A673 (cell line): ENCODE data around the gene GK2. TPM values are rescaled to one million over a fixed set of nuclear protein-coding genes. Genes with fewer than 3 reads are reported as not detected.

Experiments used
- BruUV-seq: library from RNA; stranded (reverse); fragments of 400-500 nt; replicated peaks from 2 replicates; lab custom pipeline; 2021; lab: Mats Ljungman, UMichigan
- CTCF ChIA-PET: fragments of 300-600 bp; sonication (Branson Sonifier 250); formaldehyde crosslinking; loops from one replicate; lab custom pipeline; 2022; ENCODE audit warnings: antibody characterized with exemption; lab: Charles Lee
- POLR2A ChIA-PET: fragments of 300-600 bp; sonication (Branson Sonifier 250); formaldehyde crosslinking; loops from one replicate; lab custom pipeline; 2022; ENCODE audit warnings: antibody characterized with exemption; ENCODE audit not compliant: low non-redundant PET; lab: Charles Lee
- DNase-seq: peaks from one replicate; pipeline ENCODE4 v3.0.0-alpha.2; 2015; ENCODE audit warnings: low spot score
- H3K27ac ChIP-seq: fragments of 200-600 bp; sonication (generic); 2 replicates; pipeline ENCODE4 v1.5.1; 2016; ENCODE audit warnings: mixed run types, low read depth, mild to moderate bottlenecking, mixed read lengths, antibody characterized with exemption, low read length; ENCODE audit not compliant: poor library complexity, severe bottlenecking
- H3K27me3 ChIP-seq: fragments of 200-600 bp; sonication (generic); replicated peaks from 2 replicates; pipeline ENCODE4 v1.6.1; 2017; ENCODE audit warnings: mixed run types, low read depth, mild to moderate bottlenecking, mixed read lengths, antibody characterized with exemption, low read length; ENCODE audit not compliant: insufficient read depth, poor library complexity
- H3K36me3 ChIP-seq: fragments of 200-600 bp; sonication (generic); 2 replicates; pipeline ENCODE4 v1.6.1; 2016; ENCODE audit warnings: mixed run types, mild to moderate bottlenecking, mixed read lengths, antibody characterized with exemption, low read length; ENCODE audit not compliant: insufficient read depth, poor library complexity, severe bottlenecking
- H3K4me1 ChIP-seq: fragments of 200-600 bp; sonication (generic); 2 replicates; pipeline ENCODE4 v1.6.1; 2017; ENCODE audit warnings: mixed run types, mild to moderate bottlenecking, mixed read lengths, antibody characterized with exemption, low read length; ENCODE audit not compliant: insufficient read depth, poor library complexity, severe bottlenecking
- H3K4me3 ChIP-seq: fragments of 200-600 bp; sonication (generic); 2 replicates; pipeline ENCODE4 v1.5.1; 2016; ENCODE audit warnings: low read depth, mixed run types, mild to moderate bottlenecking, mixed read lengths, low read length; ENCODE audit not compliant: poor library complexity, severe bottlenecking
- H3K9me3 ChIP-seq: fragments of 200-600 bp; sonication (generic); 2 replicates; pipeline ENCODE4 v1.6.1; 2016; ENCODE audit warnings: mixed run types, low read depth, mild to moderate bottlenecking, mixed read lengths, antibody characterized with exemption, low read length; ENCODE audit not compliant: poor library complexity, severe bottlenecking
- CTCF ChIP-seq: fragments of 300-800, 200-600 bp; sonication (generic); conservative IDR thresholded peaks from 2 replicates; pipeline ENCODE4 v1.5.1; 2017; ENCODE audit warnings: low read depth, mild to moderate bottlenecking, antibody characterized with exemption, low read length, moderate library complexity, mixed read lengths
- EZH2 ChIP-seq: fragments of 200-600 bp; sonication (generic); IDR thresholded peaks from 2 replicates; pipeline ENCODE4 v1.6.1; 2017; ENCODE audit warnings: borderline replicate concordance, low read depth, mild to moderate bottlenecking, mixed read lengths, antibody characterized with exemption, low read length; ENCODE audit not compliant: poor library complexity, severe bottlenecking
- intact Hi-C: fragments of 100-400 bp; cut with micrococcal nuclease; formaldehyde crosslinking; loops from one replicate; pipeline ENCODE4 v1.10.0; 2022; ENCODE audit not compliant: unreplicated experiment
- total RNA-seq: library from RNA; stranded (reverse); gene quantifications from 2 replicates; pipeline ENCODE4 v1.2.3, GENCODE V29; 2021

GK2 gene
- total RNA-seq, 1 experiment from 2014 or later, result not detected

- Histone ChIP-seq H3K4me3 (no peak overlapping the region), H3K27me3 (no peaks in the 10 kb centered on the region), H3K9me3 (no peaks in the 10 kb centered on the region), H3K4me1 (no peaks in the 10 kb centered on the region), H3K27ac (no peak overlapping the region), H3K36me3 (no peaks in the 10 kb centered on the region)
- ChIA-PET POLR2A (no interaction called here), CTCF (no interaction called here)
- DNase-seq, result no peak
- BruUV-seq, result no TSS peak
- TF ChIP-seq CTCF, result no peak
- TF ChIP-seq EZH2, result no peak
- intact Hi-C loops, result no loop called here
Observed at GRCh38 chr4:79399076-79399475, 9.0 kb downstream of the GK2 start.

DNA sequence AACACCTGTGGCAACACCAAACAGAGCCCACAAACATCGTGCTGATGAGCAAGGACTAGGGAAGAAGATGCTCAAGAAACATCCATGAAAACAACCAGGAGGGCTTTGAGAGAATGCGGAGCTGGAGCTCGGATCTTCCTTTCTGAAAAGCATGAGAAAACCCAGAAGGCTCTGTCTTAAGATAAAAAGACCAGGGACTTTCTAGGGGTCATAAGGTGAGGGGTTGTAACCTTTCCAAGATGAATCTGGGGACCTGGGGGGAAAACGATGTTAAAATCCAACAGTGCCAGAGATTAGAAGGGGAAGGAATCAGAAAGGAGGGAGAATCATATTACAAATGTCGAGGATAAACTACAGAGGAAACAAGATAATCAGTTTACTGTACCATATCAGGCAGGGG, 10.1 kb downstream of the GK2 start:
- intact Hi-C loops, result no loop called here
- H3K36me3 ChIP-seq, result no peaks in the 10 kb centered on the region
- DNase-seq, result no peak
- no peak overlapping the region for H3K4me3 ChIP-seq
- BruUV-seq, result no TSS peak
- TF ChIP-seq CTCF (no peak), EZH2 (no peak)
- ChIA-PET CTCF (no interaction called here), POLR2A (no interaction called here)
- H3K27me3 ChIP-seq, result no peaks in the 10 kb centered on the region
- no peak overlapping the region for H3K27ac ChIP-seq
- no peaks in the 10 kb centered on the region for H3K4me1 ChIP-seq
- H3K9me3 ChIP-seq, result no peaks in the 10 kb centered on the region

DNA sequence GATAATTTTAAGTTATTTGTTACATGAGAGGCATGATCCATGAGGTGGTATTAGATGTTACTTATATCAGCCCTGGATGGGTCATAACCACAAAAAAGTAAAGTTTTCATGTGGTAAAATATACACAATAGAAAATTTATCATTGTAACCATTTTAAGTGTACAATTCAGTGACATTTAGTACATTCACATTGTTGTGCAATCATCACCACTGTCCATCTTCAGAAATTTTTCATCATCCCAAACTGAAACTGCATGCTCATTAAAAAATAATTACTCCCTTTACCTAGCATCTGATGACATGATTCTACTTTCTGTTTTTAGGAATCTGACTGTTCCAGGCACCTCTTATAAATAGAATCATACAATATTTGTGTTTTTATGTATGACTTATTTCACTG, 11.2 kb downstream of the GK2 start:
- Histone ChIP-seq H3K9me3 (no peaks in the 10 kb centered on the region), H3K4me3 (no peak overlapping the region), H3K4me1 (no peaks in the 10 kb centered on the region), H3K27me3 (no peaks in the 10 kb centered on the region), H3K27ac (no peak overlapping the region), H3K36me3 (no peaks in the 10 kb centered on the region)
- ChIA-PET CTCF (no interaction called here), POLR2A (no interaction called here)
- BruUV-seq, result no TSS peak
- DNase-seq, result no peak
- intact Hi-C loops, result no loop called here
- no peak for TF ChIP-seq EZH2
- no peak for TF ChIP-seq CTCF
